ENCODE data around the gene B4GAT1.
"Not testable (repeated sequence)": the region's sequence is repeated elsewhere in the genome, so short reads cannot be mapped to it uniquely, and the experiment has no call there.

B4GAT1 gene

DNA sequence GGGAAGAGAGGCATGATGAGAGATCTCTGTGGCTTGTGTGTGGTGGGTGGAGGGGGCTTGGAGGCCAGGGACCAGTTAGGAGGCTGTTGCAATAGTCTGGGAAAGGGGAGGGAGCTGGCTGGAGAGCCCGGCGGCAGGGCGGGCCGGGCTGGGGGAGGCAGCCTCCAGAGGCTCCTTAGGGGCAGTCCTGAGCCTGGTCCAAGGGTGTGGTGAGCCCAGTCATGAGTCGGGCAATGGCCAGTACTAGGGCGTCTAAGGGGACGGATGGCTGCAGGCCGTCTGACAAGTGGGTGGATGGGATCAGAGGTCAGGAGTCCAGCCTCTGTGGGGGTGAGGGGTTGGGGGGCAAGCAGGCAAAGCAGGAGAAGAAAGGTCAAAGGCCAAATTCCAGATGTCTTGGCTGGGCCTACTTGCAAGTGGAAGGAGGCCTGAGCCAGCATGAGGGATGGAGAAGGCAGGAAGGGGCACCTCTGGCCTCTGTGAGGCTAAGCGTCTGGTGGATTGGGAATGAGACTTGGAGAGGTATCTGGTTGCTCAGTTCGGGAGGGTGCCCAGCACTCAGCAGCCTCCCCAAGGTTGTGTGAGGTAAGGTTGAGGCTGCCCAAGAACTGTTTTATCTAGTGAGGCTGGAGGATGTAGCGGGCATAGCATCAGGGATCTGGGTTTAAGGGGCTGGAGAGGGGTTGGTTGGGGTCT lies 24.5 kb downstream of the B4GAT1 start:
- no peak for DNase-seq

DNA sequence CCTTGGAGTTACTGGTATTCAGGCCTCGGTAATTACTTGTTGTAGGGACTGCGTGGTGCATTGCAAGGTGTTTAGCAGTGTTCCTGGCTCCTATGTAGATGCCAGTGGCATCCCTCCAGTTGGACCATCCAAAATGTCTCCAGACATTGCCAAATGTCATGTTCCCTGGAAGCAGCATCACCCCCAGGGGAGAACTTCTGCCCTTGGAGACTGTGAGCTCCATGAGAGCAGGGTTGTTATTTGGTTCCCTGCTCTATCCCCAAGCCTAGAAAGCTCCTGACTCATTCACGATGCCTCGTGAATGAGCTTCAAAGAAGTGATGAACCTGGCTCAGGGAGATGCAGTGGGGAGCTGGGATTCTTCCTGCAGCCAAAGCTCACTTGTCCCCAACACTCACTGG lies 25.8 kb downstream of the B4GAT1 start:
- DNase-seq = no peak

DNA sequence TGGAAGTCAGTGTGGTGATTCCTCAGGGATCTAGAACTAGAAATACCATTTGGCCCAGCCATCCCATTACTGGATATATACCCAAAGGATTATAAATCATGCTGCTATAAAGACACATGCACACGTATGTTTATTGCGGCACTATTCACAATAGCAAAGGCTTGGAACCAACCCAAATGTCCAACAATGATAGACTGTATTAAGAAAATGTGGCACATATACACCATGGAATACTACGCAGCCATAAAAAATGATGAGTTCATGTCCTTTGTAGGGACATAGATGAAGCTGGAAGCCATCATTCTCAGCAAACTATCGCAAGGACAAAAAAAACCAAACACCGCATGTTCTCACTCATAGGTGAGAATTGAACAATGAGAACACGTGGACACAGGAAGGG lies 26.7 kb downstream of the B4GAT1 start:
- DNase-seq = not testable (repeated sequence)

DNA sequence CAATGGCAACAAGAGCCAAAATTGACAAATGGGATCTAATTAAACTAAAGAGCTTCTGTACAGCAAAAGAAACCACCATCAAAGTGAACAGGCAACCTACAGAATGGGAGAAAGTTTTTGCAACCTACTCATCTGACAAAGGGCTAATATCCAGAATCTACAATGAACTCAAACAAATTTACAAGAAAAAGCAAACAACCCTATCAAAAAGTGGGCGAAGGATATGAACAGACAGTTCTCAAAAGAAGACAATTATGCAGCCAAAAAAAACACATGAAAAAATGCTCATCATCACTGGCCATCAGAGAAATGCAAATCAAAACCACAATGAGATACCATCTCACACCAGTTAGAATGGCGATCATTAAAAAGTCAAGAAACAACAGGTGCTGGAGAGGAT lies 27.1 kb downstream of the B4GAT1 start:
- not testable (repeated sequence) for DNase-seq

DNA sequence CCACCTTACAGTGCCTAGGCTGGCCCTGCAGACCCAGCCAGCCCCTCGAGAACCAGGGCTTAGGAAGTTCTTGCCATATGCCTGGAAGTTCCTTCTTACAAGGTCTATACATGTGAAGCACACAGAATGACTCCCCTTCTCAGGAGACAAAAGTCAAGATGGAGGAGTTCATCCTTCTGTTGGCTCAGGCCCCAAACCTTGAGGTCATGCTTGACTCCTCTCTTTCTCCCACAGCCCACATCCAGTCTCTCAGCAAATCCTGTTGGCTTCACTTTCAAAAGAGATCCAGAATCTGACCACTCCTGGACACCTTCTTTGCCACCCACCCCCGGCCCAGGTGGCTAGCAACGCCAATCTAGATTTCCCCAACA lies 28.8 kb downstream of the B4GAT1 start:
- no peak for DNase-seq

DNA sequence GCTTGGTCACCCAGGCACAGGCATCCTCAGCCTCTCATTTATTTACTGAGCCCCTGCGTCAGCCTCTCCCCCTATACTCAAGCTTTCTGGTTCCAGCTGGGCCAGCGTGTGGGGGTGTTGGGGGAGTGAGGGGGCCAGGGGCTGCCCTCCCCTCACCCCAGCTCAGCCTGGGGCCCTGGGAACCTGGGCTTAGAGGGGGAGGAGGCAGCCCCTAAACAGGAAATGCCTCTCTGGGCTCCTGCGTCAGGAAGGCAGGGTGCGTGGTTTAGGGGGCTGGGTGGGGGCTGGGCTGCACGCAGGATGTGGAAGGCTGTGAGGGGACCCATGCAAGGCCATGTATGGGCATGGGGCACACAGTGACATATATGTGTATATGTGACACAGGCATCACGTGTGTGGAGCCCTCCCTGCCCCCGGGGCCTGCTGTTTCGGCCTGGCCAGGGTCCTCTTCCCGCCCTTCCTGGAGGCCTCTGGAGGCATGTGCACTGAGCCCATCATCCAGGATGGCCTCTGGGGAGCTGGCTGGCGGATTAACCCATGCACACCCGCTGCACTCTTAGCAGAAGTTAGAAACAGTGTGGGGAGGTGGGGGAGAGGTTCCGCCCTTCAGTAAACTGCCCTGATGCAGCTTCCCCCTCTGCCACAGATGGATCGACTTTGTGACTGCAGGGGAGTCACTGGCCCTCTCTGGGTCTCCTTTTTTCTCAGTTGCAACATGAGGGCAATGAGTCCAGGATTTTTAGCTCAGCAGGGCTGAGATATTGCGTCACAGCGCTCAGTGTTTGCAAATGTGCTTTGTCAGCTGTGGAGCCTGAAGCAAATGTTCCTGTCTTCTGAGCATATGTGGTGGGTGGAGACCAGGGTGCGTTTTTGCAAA lies 29.5 kb downstream of the B4GAT1 start:
- peak; percentile 95 to 97 for DNase-seq

DNA sequence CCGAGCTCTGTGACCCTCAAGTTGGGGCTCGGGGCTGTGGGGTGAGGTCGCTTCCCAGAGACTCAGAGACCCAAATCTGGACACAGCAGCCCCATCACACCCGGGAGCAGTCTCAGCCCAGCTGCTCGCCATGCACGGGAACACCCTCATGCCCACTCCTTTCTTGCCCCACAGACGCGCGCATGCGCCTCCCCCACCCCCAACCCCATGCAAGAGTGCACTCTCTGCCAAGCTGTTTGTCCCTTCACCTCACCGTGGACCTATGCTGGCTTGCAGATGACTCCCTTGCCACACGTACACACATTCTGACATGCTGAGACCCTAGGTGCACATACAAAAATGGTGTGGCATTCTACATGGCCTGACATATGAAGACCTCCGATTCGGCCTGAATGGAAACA lies 30.1 kb downstream of the B4GAT1 start:
- peak; percentile 28 to 69 for DNase-seq

DNA sequence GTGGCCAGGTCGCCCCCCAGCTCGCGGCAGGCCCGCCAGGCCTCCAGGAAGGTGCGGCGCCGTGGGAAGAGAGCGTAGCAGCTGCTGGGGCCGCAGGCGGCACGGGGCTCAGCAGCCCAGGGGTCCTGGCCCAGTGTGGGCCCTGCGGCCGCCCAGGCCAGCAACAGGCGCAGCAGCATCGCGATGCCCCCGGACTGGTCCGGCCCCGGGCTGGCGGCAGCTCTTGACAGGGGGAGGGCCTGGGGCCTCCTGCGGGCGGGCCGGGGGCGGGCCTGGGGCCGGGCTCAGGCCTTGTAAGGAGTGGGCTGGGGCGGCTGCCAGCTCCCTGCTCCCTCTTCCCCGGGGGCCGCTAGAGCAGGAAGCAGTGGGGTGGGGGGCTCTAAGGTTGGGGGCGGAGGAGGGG lies 30.6 kb downstream of the B4GAT1 start, which contains the start of gene CD248:
TSS of gene CD248 (minus strand) at position 196 of the 403 bp plus-strand sequence. CDS start at position 179, 17 bp downstream.
- no peak for DNase-seq

DNA sequence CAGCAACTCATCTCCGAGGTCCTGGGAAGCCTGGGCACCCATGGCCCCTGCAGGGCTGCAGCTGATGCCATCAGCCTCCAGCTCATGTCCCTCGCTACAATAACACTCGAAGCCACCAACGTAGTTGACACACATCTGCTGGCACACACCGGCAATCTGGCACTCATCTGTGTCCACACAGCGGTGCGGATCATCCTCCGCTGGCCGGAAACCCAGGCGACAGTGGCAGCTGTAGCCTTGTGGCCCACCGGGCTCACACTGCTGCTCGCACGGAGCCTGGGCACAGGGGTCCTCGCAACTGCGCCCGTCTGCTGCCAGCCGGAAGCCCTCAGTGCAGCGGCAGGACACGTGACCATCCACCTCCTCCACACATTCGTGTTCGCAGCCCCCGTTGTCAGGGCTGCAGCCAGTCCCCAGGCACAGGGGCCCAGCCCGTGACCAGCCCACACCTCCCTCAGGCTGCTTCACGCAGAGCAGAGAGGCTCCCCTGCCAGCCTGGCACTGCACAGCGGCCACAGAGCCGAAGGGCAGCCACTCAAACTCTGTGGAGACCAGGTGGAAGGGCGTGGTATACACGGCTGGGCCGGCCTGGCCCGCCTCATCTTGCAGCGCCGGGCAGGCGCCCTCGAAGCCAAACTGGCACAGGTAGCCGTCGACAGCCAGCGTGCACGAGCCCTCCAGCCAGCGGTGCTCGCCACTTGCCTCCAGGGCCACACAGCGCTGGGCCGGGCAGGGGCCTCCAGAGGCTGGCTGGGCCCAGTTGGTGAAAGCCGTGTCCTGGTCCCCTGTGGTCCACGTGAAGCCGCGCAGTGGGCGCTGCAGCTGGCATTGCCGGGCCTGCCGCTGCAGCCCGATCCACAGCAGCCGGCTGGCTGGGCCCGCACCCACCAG lies 31.3 kb downstream of the B4GAT1 start:
- DNase-seq = no peak

DNA sequence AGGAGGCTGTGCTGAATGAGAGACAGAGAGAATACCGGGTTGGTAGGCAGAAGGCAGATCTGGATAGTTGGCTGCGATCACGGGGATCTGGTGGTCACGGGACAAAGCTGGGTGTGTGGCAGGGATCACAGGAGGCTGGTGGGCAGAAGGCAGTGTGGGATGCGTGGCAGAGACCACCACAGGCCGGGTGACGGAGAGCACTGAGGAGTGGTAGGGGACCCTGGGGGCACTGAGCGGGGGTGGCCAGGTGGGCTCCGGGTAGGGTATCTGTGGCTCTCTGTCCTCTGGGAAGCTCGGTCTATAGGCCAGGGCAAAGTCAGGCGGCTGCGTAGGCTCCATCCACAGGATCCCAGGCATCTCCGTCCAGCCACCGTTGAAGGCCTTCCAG lies 31.9 kb downstream of the B4GAT1 start:
- DNase-seq = no peak

DNA sequence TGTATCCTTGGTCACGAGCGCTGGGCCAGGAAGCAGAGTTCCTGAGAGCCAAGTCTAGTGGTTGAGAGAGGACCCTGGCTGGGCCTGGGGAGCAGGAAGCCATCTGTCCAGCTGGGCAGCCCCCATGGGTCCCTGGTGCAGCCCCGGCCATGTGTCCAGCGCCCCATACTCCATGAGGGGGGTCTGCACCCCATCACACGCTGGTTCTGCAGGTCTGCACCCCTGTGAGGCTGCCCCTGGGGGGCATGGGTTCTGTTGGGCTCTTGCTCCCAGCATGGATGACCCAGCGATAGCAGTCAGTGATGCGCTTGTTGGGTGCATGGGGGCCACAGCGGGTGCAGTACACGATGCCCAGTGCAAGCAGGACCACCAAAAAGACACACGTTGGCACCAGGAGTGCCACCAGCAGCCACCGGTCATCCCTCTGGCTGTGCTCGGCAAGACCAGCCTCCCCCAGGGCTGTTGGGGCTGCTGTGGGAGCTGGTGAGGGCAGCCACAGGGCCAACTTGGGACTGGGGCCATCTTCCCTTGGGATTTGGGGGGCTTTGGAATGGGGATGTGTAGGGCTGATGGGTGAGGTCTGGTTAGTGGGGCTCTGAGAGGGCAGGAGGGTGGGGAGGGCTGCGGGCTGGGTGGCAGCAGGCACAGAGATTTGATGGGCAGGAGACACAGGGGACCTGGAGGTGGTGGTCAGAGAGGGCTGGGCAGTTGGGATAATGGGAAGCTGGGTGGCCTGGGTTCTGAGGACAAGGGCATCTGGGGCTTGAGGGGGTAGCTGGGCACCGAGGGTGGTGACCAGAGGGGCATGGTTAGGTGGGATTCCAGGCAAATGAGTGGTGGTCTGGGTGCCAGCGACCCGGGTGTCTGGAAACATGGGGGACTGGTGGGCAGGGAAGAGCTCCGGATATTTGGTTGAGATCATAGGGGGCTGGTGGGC lies 32.6 kb downstream of the B4GAT1 start:
- DNase-seq = no peak

DNA sequence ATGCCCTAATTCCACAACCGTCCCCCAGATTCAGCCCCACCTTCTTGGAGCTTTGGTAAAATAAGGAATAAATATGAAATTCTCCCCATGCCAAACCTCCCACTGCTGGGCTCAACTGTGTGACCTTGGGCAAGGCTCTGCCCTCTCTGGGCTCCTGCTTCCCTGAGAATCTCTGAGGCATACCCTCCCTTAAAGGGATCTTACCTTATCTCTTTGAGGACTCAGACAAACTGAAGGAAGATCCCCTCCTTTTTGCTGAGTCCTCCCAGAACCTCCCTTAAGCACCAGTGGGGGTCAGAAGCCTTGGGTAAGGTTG lies 33.3 kb downstream of the B4GAT1 start:
- DNase-seq = no peak

DNA sequence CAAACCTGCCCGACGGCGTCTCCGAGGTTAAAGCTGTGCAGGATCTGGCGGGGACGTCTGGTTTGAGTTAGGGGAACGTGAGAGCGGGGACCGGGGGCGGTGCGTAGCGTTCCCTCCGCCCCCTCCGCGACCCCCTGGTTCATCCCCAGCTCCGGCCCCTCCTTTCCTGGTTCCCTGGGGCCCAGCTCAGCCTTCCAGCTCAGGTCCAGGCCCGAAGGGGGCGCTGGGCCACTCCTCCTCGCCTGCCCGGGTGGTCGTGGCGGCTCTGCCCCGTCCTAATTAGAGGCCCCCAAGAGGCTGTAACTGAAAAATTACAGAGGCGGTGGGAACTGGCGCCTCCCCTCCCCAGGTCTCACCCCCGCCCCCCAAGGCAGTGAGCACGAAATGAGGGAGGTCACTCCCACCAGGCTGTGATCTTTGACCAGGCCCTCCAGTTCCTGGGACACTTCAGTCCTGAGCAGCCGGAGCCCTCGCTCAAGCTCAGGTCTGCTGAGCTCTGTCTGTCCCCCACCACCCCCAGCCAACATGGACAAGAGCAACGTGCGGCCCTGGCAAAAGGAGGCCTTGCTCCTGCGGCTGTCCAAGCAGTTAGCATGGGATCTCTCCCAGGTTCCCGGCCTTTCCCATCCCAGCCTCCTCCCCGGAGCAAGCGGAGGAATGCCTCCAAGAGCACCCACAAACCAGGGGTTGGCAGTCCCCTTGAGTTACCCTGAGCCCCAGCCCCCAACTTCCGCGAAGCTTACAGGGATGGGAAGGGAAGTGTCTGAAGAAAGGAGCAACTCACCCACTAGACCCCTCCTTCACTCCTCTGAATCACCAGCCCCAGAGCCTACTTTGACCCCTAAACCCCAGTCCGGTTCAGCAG lies 33.9 kb downstream of the B4GAT1 start:
- DNase-seq = no peak

DNA sequence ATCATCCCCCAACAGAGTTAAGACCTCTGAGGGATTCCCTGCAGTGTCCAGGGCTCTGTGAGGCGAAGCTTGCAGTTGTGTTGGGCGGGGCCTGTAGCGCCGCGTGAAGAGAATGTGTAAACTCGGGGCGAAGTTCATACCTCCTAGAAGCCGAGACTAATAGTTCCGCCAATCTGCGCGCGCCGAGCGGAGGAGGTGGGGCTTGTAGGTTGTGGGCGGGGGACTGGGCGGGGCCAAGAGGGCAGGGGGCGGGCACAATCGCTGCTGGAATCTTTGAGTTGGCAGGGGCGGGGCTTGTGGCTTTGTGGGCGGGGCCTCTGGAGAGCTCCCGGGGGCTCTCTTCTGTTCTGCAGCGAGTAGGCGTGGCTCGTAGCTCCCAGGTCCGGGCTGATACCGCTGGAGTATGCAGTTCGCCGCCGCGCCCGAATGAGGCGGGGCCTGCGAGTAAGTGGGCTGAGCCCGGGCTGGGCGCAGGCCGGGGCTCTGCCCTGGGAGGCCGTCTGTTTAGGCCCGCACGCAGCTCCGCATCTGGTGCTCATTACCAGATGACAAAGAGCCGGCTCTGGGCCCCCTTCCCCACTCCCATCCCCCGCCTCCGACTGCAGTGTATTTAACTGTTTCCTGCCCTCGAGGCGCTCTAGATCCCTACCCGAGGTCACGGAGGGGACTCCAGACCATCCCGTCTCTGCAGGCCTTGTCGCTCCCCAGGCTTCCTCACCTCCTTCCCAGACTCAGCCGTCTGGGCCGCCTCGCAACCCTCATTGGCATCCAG lies 34.7 kb downstream of the B4GAT1 start:
- peak; percentile 98 to 99 for DNase-seq

DNA sequence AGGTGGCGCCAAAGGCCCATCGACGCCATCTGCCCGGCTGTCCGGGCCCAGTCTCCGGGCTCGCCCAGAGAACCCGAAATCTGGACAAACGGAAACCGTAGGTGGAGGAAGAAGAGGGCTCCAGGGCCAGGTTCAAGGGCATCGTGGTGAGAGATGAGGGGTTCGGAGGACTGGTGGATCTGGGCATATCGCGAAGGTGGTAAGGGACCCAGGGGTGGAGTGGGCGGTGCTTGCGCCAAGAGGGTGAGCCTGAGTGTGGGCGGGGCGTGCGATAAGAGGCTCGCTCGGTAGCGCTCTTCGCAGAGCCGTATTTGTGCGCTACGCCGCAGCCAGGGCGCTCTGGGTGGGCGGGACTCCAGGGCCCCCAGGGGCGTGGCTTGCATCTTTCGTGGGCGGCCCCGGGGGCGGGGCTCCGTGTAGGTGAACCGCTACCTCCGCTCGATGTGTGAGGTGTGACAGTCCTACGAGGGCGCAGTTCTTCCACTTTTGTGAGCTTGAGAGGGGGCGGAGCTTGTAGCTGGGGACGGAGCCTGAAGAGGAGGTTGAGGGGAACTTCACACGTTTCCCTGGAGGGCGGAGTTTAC lies 35.4 kb downstream of the B4GAT1 start:
- DNase-seq = peak; percentile 83 to 96

DNA sequence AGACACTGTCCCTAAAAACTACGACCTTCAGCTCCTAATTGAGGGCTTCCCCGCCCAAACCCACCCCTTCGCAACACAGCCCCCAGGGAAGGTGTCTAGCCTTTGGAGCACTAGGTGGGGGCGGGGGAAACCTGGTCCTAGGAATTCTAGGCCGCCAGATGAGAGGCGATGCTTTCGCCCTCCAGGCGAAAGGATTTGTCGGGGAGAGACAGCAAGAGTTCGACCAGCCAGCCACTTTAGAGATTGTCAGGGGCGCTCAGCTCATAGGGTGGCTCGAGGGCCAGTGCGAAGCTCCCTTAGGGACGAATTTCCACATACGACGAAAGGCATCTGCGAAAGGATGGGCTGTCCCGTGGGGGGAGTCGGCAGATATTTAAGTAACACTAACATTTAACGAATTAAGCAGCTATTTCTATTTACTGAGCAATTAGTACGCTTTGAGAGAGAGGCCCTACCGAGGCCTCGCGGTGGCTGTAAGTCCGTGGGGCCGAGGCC lies 35.9 kb downstream of the B4GAT1 start:
- no peak for DNase-seq

DNA sequence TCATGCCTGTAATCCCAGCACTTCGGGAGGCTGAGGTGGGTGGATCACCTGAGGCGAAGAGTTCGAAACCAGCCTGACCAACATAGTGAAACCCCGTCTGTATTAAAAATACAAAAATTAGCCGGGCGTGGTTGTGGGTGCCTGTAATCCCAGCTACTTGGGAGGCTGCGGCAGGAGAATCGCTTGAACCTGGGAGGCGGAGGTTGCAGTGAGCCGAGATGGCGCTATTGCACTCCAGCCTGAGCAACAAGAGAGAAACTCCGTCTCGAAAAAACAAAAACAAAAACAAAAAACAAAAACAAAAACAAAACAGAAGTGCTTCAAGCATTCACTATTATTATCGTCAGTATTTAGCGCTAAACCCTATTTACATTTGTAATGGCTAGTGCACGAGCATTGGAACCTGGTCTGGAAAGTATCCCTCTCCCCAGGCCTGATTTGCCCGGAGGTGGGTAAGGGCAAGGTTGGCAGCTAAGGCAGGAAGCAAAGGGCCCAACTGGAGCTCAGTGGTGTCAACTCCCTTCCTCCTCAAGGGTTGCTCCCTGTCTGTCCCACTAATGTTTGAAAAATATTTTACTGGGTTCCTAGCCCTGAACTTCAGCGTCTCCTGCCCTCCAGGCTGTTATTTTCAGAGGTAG lies 36.5 kb downstream of the B4GAT1 start:
- DNase-seq = not testable (repeated sequence)

DNA sequence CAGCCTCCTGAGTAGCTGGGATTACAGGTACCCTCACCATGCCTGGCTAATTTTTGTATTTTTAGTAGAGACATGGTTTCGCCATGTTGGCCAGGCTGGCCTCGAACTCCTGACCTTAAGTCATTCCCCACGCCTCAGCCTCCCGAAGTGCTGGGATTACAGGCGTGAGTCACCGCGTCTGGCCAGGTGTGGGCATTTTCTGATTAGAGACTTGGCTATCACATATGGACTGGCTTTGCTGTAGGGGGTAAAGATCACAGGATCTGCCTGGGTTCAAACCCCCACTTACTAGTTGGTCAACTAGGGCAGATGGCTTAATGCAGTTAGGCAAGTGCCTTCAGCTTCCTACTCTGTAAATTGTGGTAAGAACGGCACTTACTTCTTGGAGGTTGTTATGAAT lies 37.1 kb downstream of the B4GAT1 start:
- no peak for DNase-seq

DNA sequence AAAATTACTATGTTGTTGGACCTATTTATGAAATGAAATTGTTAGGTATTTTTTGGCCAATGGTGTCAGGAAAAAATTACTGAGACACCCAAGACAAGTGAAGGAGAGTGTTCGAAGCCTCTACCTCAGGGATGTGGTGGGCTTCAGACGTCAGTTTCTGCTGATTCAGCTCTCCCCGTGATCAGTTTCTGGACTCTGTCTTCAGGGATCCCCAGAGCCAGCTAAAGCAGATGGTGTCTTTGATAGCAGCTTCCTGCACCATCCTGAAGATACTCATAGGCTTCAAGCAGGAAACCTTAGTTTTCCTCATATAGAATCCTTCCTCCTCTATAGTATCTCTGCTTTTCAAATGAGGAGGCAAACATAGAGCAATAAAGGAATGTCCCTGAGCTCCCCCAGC lies 38.0 kb downstream of the B4GAT1 start:
- DNase-seq = no peak

All from inflammatory macrophage (primary cell).